Measurements from ENCODE around the gene RAD51B. TPM values are rescaled to one million over a fixed set of nuclear protein-coding genes. Genes with fewer than 3 reads are reported as not detected.

The RAD51B gene
- total RNA-seq, 1 donor from 2014 or later = 3.8 TPM

- intact Hi-C loops (cut with DNase I) = no loop called here
- no peak for DNase-seq (ENCODE audit: low spot score)
These were observed 782.9 kb downstream of the RAD51B start for GRCh38 chr14:68602507-68602906.

GRCh38 chr14:68603533-68604360 lies 784.2 kb downstream of the RAD51B start:
- intact Hi-C loops (cut with DNase I) = no loop called here
- DNase-seq (ENCODE audit: low spot score) = no peak

GRCh38 chr14:68604361-68604730 lies 784.8 kb downstream of the RAD51B start:
- intact Hi-C loops (cut with DNase I) = no loop called here
- no peak for DNase-seq (ENCODE audit: low spot score)

GRCh38 chr14:68604822-68605221 lies 785.2 kb downstream of the RAD51B start:
- intact Hi-C loops (cut with DNase I) = loop anchor here (5.0 kb wide), 1 partner anchor 77 kb away; no protein-coding TSS in a partner anchor
- DNase-seq (ENCODE audit: low spot score) = no peak

GRCh38 chr14:68606176-68606575 lies 786.6 kb downstream of the RAD51B start:
- intact Hi-C loops (cut with DNase I) = loop anchor here (5.0 kb wide), 1 partner anchor 76 kb away; no protein-coding TSS in a partner anchor
- no peak for DNase-seq (ENCODE audit: low spot score)

GRCh38 chr14:68606644-68607043 lies 787.1 kb downstream of the RAD51B start:
- DNase-seq (ENCODE audit: low spot score) = no peak
- intact Hi-C loops (cut with DNase I) = loop anchor here (5.0 kb wide), 1 partner anchor 76 kb away; no protein-coding TSS in a partner anchor

GRCh38 chr14:68607081-68607866 lies 787.7 kb downstream of the RAD51B start:
- intact Hi-C loops (cut with DNase I) = loop anchor here (5.0 kb wide), 1 partner anchor 75 kb away; no protein-coding TSS in a partner anchor

GRCh38 chr14:68607867-68608573 lies 788.4 kb downstream of the RAD51B start:
- intact Hi-C loops (cut with DNase I) = loop anchor here (5.0 kb wide), 1 partner anchor 74 kb away; no protein-coding TSS in a partner anchor

More at GRCh38 chr14:68607081-68607866, 787.7 kb downstream of the RAD51B start:
- DNase-seq (ENCODE audit: low spot score) = no peak

GRCh38 chr14:68608574-68608962 lies 789.0 kb downstream of the RAD51B start:
- intact Hi-C loops (cut with DNase I) = loop anchor here (5.0 kb wide), 1 partner anchor 74 kb away; no protein-coding TSS in a partner anchor
- no peak for DNase-seq (ENCODE audit: low spot score)

More at GRCh38 chr14:68607867-68608573, 788.4 kb downstream of the RAD51B start:
- DNase-seq (ENCODE audit: low spot score) = peak; percentile 83

- DNase-seq (ENCODE audit: low spot score) = no peak
- intact Hi-C loops (cut with DNase I) = loop anchor here (5.0 kb wide), 1 partner anchor 73 kb away; no protein-coding TSS in a partner anchor
These were observed 789.4 kb downstream of the RAD51B start for GRCh38 chr14:68609012-68609411.

GRCh38 chr14:68610251-68610793 lies 790.7 kb downstream of the RAD51B start:
- no peak for DNase-seq (ENCODE audit: low spot score)
- intact Hi-C loops (cut with DNase I) = no loop called here

- no peak for DNase-seq (ENCODE audit: low spot score)
- intact Hi-C loops (cut with DNase I) = no loop called here
These were observed 792.0 kb downstream of the RAD51B start for GRCh38 chr14:68611599-68611998.

- DNase-seq (ENCODE audit: low spot score) = no peak
- intact Hi-C loops (cut with DNase I) = no loop called here
These were observed 792.5 kb downstream of the RAD51B start for GRCh38 chr14:68612049-68612448.

GRCh38 chr14:68616221-68616902 lies 796.8 kb downstream of the RAD51B start:
- DNase-seq (ENCODE audit: low spot score) = no peak
- intact Hi-C loops (cut with DNase I) = no loop called here

- DNase-seq (ENCODE audit: low spot score) = no peak
- intact Hi-C loops (cut with DNase I) = loop anchor here (1.0 kb wide), 1 partner anchor 72 kb away; no protein-coding TSS in a partner anchor
These were observed 800.4 kb downstream of the RAD51B start for GRCh38 chr14:68619790-68620574.

GRCh38 chr14:68621400-68622365 lies 802.1 kb downstream of the RAD51B start:
- intact Hi-C loops (cut with DNase I) = no loop called here
- no peak for DNase-seq (ENCODE audit: low spot score)

- intact Hi-C loops (cut with DNase I) = no loop called here
These were observed 803.3 kb downstream of the RAD51B start for GRCh38 chr14:68622856-68623255.

More at GRCh38 chr14:68622856-68623255, 803.3 kb downstream of the RAD51B start:
- DNase-seq (ENCODE audit: low spot score) = no peak
